Stimulated activated CD4-positive, alpha-beta T cell treated with anti-CD3 and anti-CD28 coated beads, Interleukin-2, amount 100 ng/mL, for 4 hours (primary cell): ENCODE data around the gene VEZT.

Experiments used
- DNase-seq: peaks from one replicate; pipeline ENCODE4 v3.0.0-alpha.2; 2020; ENCODE audit warnings: low read depth

Gene VEZT

GRCh38 chr12:95200128-95200894 is 17.3 kb upstream of the VEZT start:
- DNase-seq: no peak

GRCh38 chr12:95201056-95201670 is 16.4 kb upstream of the VEZT start:
- DNase-seq: no peak

GRCh38 chr12:95202691-95203486 is 14.7 kb upstream of the VEZT start:
- no peak for DNase-seq

- no peak for DNase-seq
These were observed 14.0 kb upstream of the VEZT start for GRCh38 chr12:95203487-95204030.

GRCh38 chr12:95204141-95204866 is 13.3 kb upstream of the VEZT start:
- no peak for DNase-seq

GRCh38 chr12:95205016-95205624 is 12.5 kb upstream of the VEZT start:
- DNase-seq: no peak

GRCh38 chr12:95205685-95206084 is 11.9 kb upstream of the VEZT start:
- no peak for DNase-seq

GRCh38 chr12:95206916-95207315 is 10.7 kb upstream of the VEZT start:
- no peak for DNase-seq

GRCh38 chr12:95207407-95207806 is 10.2 kb upstream of the VEZT start:
- DNase-seq: no peak

GRCh38 chr12:95208678-95209077 is 8.9 kb upstream of the VEZT start:
- no peak for DNase-seq

- no peak for DNase-seq
These were observed 5.0 kb upstream of the VEZT start for GRCh38 chr12:95212586-95212985.

- no peak for DNase-seq
These were observed 4.5 kb upstream of the VEZT start for GRCh38 chr12:95213119-95213518.

- no peak for DNase-seq
These were observed 3.7 kb upstream of the VEZT start for GRCh38 chr12:95213928-95214327.

- DNase-seq: no peak
These were observed 3.1 kb upstream of the VEZT start for GRCh38 chr12:95214466-95214865.

- no peak for DNase-seq
These were observed 1.7 kb upstream of the VEZT start for GRCh38 chr12:95215949-95216348.

GRCh38 chr12:95216711-95217376 is 763 bp upstream of the VEZT start:
- DNase-seq: no peak

GRCh38 chr12:95218150-95219133 is 835 bp downstream of the VEZT start:
- no peak for DNase-seq

GRCh38 chr12:95220190-95220589 is 2.6 kb downstream of the VEZT start:
- no peak for DNase-seq

- no peak for DNase-seq
These were observed 3.1 kb downstream of the VEZT start for GRCh38 chr12:95220726-95221125.
